Daoy (cell line): ENCODE results near the gene PSMB11. TPM values are rescaled to one million over a fixed set of nuclear protein-coding genes. Genes with fewer than 3 reads are reported as not detected.
A peak's percentile ranks its signal among the peaks of the same experiment; 100 is the strongest.
"Not testable (repeated sequence)": the region's sequence is repeated elsewhere in the genome, so short reads cannot be mapped to it uniquely, and the experiment has no call there.

ENCODE experiments used
- DNase-seq: peaks from one replicate; pipeline ENCODE4 v3.0.0-alpha.2; 2015; ENCODE audit warnings: low read depth
- total RNA-seq: library from RNA; depleted of rRNA; stranded (reverse); fragments of >200 nt; shearing (Covaris generic); gene quantifications from 2 replicates; pipeline ENCODE4 v1.2.3, GENCODE V29; 2014; rRNA removed

PSMB11 gene
- total RNA-seq: not detected in 2 replicates

- DNase-seq: no peak
These were observed at the start of gene PSMB11 for GRCh38 chr14:23042162-23042965. TSS of gene PSMB11 (plus strand) at chr14:23042212. CDS start at chr14:23042226, 14 bp downstream.

- DNase-seq: no peak
These were observed 48.5 kb upstream of the PSMB11 start for GRCh38 chr14:22993517-22993916.

GRCh38 chr14:22994762-22995275 is 47.2 kb upstream of the PSMB11 start:
- DNase-seq: peak; percentile 48

DNA sequence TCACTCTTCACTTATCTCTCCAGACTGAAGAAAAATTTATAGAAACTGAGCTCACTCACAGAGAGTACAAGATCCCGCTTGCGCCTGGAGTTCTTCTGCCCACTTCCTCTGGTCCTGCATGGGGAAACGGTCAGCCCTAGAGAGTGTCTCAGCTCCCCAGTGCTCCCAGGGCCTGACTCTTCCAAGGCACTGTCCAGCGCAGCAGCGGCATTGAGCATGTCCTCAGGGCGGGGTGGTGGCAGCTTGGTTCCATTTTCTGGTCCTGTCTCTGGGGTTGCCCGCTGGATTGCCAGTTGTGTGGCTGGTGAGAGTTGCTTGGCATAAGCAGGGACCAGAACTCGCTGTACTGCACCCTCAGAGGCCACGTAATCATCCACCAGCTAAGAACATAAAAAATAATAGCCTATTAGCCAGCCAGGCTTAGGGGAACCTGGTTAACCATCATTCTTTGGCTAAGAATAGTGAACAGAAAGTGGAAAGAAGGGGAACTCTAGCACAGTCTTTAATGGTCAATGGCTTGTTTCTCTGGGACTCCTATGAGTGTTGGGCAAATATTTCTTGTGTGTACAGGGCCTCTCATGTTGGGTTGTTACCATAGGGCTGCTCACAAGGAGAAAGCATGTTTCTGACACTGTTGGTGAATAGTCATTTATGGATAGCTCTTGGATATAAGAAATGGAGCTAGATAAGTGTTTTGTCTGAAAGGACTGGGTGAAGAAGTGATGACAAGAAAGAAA is 46.0 kb upstream of the PSMB11 start:
- no peak for DNase-seq

GRCh38 chr14:22996768-22997654 is 45.0 kb upstream of the PSMB11 start:
- DNase-seq: no peak

DNA sequence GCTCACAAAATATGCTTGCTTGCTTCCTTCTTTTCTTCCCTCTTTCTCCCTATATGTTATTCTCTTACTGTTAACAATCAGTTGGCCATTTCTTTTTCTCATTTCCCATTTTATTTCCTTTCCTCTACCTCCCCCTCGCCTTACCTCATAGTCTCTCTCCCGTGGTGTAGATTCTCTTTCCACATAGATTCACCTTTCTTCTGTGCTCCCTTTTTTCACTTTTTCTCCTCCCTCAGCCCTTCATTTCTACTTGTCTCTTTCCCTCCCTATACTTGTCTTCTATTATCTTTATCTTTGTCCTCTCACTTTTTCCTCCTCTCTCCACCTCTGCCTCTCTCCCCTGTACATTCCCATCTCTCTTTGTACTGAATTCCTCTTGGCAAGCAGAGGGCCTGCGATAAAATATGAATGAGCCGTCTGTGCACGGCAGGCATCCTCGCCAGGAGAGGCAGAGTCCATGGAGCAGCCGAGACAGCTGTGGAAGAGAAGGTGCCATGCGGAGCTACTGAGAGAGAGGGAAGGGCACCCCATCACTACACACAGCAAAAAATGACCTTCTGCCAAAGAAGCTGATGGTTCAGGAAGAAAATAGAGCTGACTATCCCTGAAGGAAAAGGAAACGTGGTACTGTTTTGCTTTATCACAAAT is 44.2 kb upstream of the PSMB11 start:
- no peak for DNase-seq

DNA sequence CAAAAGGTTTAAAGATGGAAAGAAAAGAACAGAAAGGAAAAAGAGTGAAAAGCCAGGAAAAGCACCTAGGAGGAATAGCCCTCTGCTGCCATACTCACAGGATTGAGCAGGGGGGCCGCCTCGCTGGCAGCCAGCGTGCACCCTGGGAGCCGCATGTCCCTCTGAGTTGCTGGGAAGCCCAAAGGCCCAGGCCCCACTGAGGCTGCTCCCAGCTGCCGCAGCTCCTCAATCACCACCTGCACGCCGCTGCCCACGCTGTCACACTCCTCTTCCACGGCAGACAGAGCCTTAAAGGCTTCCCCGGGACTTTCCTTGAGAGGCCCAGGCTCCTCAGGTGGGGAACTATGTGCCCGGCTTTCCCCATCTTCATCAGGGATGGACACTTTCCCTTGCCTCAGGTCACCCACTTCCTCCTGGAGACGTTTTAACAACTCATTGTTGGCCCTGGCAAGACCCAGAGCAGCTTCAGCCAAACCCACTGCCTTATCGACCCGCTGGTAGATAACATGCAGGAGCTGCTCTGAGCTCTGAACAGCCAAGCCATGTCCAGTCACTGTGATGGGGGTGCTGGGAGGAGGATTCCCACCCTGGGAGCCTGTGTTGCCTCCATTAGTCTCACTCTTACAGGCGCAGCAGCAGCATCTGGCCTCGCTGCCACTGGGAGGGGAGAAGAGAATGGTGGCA is 43.5 kb upstream of the PSMB11 start:
- DNase-seq: no peak

DNA sequence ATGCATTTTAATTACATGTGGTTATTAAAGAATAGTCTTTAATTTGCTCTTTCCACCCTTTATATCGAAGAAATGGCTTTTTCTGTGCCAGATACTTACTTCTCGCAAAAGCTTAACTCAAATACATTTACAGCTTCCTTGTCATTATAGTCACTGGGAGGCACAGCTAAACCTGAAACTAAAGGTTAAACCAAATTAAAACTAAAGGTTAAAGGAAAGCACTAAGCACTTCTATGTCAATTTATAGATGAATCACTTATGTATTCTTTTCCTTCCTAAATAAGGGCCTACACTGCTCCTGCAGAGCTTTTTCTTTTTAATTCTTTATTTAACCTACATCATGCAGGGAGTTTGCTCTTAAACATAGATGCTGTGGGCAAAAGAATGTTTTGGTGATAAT is 41.2 kb upstream of the PSMB11 start:
- DNase-seq: no peak

GRCh38 chr14:23002592-23002991 is 39.4 kb upstream of the PSMB11 start:
- no peak for DNase-seq

DNA sequence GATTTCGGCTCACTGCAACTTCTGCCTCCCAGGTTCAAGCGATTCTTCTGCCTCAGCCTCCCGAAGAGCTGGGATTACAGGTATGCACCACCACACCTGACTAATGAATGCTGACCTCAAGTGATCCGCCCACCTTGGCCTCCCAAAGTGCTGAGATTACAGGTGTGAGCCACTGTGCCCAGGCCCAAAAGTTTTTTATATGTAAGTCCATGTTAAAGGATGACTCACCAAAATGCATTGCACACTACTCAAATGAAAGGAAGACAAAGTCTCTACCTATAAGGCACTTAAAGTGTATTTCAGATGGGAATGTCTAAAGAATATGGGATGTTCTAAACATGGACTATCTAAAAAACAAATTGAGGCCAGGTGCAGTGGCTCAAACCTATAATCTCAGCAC is 37.7 kb upstream of the PSMB11 start:
- not testable (repeated sequence) for DNase-seq

- DNase-seq: no peak
These were observed 36.4 kb upstream of the PSMB11 start for GRCh38 chr14:23005451-23006187.

DNA sequence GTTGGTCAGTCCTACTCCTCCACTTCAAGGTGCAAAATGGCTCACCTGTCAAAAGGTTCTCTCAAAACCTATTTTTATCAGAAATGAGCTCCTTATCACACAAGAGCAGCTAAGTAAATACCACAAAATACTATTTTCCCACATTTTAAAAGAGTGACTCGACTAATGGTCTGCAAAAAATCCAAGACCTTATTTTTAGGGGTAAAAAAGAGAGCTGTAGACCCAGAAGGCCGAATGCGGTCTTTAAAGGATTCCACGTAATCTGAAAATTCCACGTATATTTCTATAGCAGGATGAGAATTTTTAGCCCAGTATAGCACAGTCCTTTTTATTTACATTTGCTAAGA is 35.9 kb upstream of the PSMB11 start:
- DNase-seq: peak; percentile 15

- DNase-seq: peak; percentile 99
These were observed 35.2 kb upstream of the PSMB11 start for GRCh38 chr14:23006544-23007419.

DNA sequence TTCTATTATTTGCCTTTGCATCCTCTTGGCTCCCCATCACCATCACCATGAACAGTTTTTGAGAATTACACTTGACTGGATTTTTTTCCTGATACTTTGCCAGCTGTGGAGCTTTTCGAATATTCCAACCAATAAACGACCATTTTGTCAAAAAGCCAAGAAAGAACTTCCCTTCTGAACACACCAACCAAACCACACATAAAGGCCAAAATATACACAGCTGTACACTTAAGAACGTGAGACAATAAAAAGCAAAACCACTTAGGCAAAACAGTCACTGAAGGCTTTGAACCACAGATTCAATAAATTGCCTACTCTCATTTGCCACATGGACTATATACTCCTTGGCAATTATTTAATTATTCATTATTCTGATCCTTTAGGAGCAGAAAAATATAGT is 33.2 kb upstream of the PSMB11 start:
- no peak for DNase-seq

DNA sequence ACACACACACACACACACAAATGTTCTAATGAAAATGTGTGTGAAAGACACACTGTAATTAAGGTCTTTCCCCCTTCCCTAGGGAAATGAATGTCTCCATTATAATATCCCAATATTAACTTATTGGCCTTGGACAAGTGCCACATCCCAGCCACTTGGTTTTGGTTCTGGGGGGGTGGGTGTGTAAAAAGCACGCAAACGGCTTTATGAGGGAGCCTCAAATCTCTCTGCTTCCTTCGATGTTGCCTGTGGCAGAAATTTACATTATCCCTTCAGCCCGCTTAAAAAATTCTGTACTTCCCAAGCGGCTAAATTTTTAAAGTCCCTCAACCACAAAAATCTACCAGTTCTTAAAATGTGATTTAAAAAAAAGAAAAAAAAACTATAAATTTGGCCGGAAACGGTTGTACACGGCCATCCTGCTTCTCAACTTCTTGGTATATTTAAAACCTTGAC is 32.5 kb upstream of the PSMB11 start:
- no peak for DNase-seq

DNA sequence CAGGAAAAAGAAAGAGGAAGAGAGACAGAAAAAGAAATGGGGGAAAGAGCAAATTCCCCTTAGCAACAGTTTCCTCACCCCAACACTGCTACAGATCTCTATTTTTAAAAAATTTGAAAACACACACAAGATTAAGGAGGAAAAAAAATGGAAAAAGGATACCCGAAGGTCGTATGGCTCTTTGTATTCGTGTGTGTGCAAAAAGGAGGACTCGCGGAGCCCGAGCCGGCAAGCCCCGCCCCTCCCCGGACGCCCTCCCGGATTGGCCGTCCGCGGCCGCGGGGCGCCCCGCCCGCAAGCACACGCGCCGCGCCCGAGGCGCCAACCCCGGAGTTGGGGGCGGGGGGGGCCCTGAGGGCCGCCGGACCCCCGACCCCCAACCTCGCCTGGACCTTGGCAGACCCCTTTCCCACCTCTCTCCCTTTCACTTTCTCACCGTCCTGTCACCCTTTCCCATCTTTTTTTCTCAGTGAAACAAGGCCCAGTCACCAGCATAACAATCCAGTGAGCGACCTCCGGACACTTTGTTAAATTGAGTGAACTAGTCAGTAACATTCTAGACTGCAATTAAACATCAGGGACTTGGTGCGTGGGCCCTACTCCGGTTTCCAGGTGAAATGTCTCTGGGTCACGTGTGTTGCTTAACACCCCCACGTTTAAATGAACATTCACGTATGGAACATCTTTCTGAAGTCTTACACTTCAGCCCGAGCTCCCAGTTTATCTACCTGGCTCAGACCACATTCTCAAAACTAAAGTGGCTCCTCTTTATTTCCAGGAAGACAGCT is 31.9 kb upstream of the PSMB11 start, which contains the start of gene C14orf93:
Gene C14orf93, minus strand, starts transcription at position 205 of the 788 bp plus-strand sequence. CDS start 11,120 bp downstream, outside the sequence.
- peak; percentile 85 for DNase-seq

DNA sequence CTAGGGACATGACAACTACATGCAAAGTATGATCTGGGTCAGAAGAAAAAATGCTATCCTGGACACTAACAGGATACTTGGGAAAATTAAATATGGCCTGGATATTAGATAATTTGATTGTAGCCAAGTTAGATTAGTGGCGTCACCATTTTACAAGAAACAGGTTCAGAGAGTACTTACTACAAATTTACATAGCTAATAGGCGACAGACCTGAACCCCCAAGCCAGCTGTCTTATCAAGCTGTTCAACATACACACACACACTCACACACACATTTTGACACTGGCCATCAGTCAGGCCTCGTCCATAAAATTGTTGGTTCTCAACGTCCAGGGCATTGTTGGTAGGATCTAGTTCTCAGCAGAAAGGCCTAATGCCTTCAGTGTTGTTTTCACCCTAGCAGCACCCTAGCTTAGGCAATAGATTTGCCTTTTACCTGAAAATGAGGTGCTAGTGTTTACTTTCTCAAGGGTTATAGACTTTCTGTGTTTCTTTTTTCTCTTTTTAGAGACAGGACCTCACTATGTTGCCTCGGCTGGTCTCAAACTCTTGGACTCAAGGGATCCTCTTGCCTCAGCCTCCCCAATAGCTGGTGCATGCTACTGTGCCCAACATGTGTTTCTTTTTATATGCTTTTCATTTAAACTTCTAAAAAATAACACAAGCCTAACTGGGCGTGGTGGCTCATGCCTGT is 28.8 kb upstream of the PSMB11 start:
- DNase-seq: no peak

DNA sequence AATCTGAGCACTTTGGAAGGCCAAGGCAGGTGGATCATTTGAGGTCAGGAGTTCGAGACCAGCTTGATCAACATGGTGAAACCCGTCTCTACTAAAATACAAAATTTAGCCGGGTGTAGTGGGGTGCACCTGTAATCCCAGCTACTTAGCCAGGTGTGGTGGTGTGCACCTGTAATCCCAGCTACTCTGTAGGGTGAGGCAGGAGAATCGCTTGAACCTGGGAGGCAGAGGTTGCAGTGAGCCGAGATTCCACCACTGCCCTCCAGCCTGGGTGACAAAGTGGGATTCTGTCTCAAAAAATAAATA is 28.3 kb upstream of the PSMB11 start:
- not testable (repeated sequence) for DNase-seq
